Fibroblast of villous mesenchyme (primary cell): ENCODE results near the gene RNF141. TPM values are rescaled to one million over a fixed set of nuclear protein-coding genes. Genes with fewer than 3 reads are reported as not detected.

Experiments
- DNase-seq: peaks from one replicate; pipeline ENCODE4 v3.0.0-alpha.2; 2010; ENCODE audit warnings: low read depth
- H3K4me3 ChIP-seq: 2 replicates; pipeline ENCODE4 v1.5.1; 2011; ENCODE audit warnings: low read depth, mild to moderate bottlenecking, low read length
- CTCF ChIP-seq: IDR thresholded peaks from 2 replicates; pipeline ENCODE4 v1.5.1; 2012; ENCODE audit warnings: low read depth, mild to moderate bottlenecking, low read length; ENCODE audit not compliant: insufficient read depth
- total RNA-seq: library from RNA; depleted of rRNA; stranded (reverse); fragments of >200 nt; gene quantifications from 2 replicates; pipeline ENCODE4 v1.2.3, GENCODE V29; 2012

The RNF141 gene
- total RNA-seq, 1 donor = 31.1 TPM

GRCh38 chr11:10519630-10520029 lies 21.4 kb downstream of the RNF141 start:
- DNase-seq = no peak
- H3K4me3 ChIP-seq = no peak overlapping the region
- no peak for TF ChIP-seq CTCF

DNA sequence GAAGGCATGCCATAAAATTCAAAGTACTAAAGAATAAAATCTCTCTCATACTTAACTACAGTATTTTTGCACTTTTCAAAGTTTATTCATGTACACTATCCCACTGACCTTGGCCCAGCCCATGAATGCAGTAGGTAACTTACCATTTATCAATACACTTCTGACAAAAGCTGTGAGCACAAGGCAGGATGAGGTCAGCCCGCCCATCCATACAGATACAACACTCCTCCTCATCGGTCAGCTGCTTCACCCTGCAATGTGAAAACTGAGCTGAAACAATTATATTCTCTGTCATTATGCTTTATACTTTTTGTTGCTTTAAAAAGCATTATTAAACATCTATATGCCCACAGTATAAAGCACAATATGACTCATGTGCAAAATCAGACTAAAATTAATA lies 22.1 kb downstream of the RNF141 start:
- no peak for TF ChIP-seq CTCF
- DNase-seq = no peak
- H3K4me3 ChIP-seq = no peak overlapping the region

DNA sequence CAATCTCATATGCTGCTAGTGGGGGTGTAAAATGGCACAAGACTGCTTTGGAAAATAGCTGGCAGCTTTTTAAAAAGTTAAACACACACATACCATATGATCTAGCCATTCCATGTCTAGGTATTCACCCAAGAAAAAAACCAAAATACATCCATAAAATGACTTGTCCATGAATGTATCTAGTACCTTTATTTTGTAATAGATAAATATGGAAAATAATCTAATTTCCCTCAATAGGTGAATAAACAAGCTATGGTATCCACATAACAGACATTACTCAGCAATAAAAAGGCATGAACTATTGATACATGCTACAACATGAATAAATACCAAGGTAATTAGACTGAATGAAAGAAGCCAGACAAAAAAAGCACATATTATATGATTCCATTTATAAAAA lies 22.9 kb downstream of the RNF141 start:
- H3K4me3 ChIP-seq = no peak overlapping the region
- no peak for DNase-seq
- no peak for TF ChIP-seq CTCF

- no peak overlapping the region for H3K4me3 ChIP-seq
- DNase-seq = no peak
- TF ChIP-seq CTCF = no peak
Measured at GRCh38 chr11:10515418-10515817, 25.6 kb downstream of the RNF141 start.

GRCh38 chr11:10514709-10515108 lies 26.3 kb downstream of the RNF141 start:
- DNase-seq = no peak
- no peak for TF ChIP-seq CTCF
- H3K4me3 ChIP-seq = no peak overlapping the region

DNA sequence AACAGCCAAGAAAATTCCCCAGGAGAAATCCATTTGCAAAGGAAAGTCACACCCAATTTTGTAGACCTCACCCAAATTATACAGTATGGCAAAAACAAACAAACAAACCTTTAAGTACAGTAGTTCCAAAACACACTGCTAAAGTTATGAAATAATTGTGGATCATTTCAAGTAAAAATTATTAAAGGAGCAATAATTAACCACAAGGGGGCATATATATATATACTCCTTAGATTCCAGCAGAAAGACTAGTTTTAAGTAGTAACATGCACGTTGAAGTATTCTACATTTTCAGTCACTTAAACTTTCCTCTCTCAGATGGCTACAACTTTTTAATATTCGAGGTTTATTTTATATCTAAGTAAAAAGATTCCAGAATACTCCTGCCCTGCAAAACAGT lies 26.8 kb downstream of the RNF141 start:
- no peak overlapping the region for H3K4me3 ChIP-seq
- peak; percentile 24 for TF ChIP-seq CTCF
- peak; percentile 34 for DNase-seq

DNA sequence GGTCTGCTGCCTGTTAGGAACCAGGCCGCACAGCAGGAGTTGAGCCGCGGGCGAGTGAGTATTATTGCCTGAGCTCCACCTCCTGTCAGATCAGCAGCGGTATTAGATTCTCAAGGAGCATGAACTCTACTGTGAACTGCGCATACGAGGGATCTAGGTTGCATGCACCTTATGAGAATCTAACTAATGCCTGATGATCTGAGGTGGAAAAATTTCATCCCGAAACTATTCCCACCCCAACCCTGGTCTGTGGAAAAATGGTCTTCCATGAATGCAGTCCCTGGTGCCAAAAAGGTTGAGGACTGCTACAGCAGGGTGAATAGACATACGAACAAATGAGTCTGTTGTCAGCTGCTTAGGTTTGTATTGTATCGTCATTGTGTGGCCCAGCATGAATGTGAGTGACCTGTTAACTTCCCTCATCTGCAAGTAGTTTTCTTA lies 29.8 kb downstream of the RNF141 start:
- no peak for TF ChIP-seq CTCF
- DNase-seq = no peak
- H3K4me3 ChIP-seq = no peak overlapping the region
